Suppressor macrophage (primary cell): ENCODE data around the gene RBM6.
A peak's percentile ranks its signal among the peaks of the same experiment; 100 is the strongest.
"Not testable (repeated sequence)": the region's sequence is repeated elsewhere in the genome, so short reads cannot be mapped to it uniquely, and the experiment has no call there.

ENCODE experiments used
- DNase-seq, 4 experiments: peaks; one replicate each; pipeline ENCODE4 v3.0.0-alpha.2; 2020 to 2022

The RBM6 gene

GRCh38 chr3:49994476-49994875 is 54.5 kb downstream of the RBM6 start:
- no peak for DNase-seq

GRCh38 chr3:49996016-49996415 is 56.1 kb downstream of the RBM6 start:
- no peak for DNase-seq

- DNase-seq = no peak
These were observed 57.9 kb downstream of the RBM6 start for GRCh38 chr3:49997862-49998261.

- DNase-seq = peak in 1 of 4 experiments; percentile 3
These were observed 58.4 kb downstream of the RBM6 start for GRCh38 chr3:49998326-49998725.

GRCh38 chr3:50001511-50001910 is 61.6 kb downstream of the RBM6 start:
- DNase-seq = no peak

GRCh38 chr3:50003216-50003615 is 63.3 kb downstream of the RBM6 start:
- no peak for DNase-seq

GRCh38 chr3:50003824-50004223 is 63.9 kb downstream of the RBM6 start:
- no peak for DNase-seq

- no peak for DNase-seq
These were observed 69.0 kb downstream of the RBM6 start for GRCh38 chr3:50008931-50009330.

- DNase-seq = no peak
These were observed 71.0 kb downstream of the RBM6 start for GRCh38 chr3:50010959-50011358.

- DNase-seq = peak in 1 of 4 experiments; percentile 5
These were observed 76.0 kb downstream of the RBM6 start for GRCh38 chr3:50015918-50016317.

- DNase-seq = no peak
These were observed 88.4 kb downstream of the RBM6 start for GRCh38 chr3:50028346-50028745.

- DNase-seq = not testable (repeated sequence)
These were observed 91.3 kb downstream of the RBM6 start for GRCh38 chr3:50031201-50031600.

GRCh38 chr3:50044976-50045375 is 105.0 kb downstream of the RBM6 start:
- DNase-seq = no peak

GRCh38 chr3:50047426-50047825 is 107.5 kb downstream of the RBM6 start:
- no peak for DNase-seq

GRCh38 chr3:50050361-50050760 is 110.4 kb downstream of the RBM6 start:
- no peak for DNase-seq

- DNase-seq = no peak
These were observed 117.8 kb downstream of the RBM6 start for GRCh38 chr3:50057756-50058155.

- DNase-seq = no peak
These were observed 128.2 kb downstream of the RBM6 start for GRCh38 chr3:50068134-50068533.

GRCh38 chr3:50078091-50078490 is 138.1 kb downstream of the RBM6 start:
- DNase-seq = no peak

GRCh38 chr3:50078622-50079021 is 138.7 kb downstream of the RBM6 start:
- peak in 2 of 4 experiments; percentile 26 to 31 for DNase-seq

- not testable (repeated sequence) for DNase-seq
These were observed 145.0 kb downstream of the RBM6 start for GRCh38 chr3:50084951-50085350.

GRCh38 chr3:50088725-50089608 is 149.0 kb downstream of the RBM6 start, which contains the start of gene RBM5:
TSS of gene RBM5 (plus strand) at chr3:50088919. CDS start at chr3:50090435, 1,516 bp downstream.
- DNase-seq = peak; percentile 92 to 96 (median 96)

- peak in 1 of 4 experiments; percentile 11 for DNase-seq
These were observed 149.6 kb downstream of the RBM6 start for GRCh38 chr3:50089609-50089945.

GRCh38 chr3:50090984-50091383 is 151.0 kb downstream of the RBM6 start:
- DNase-seq = peak in 1 of 4 experiments; percentile 21

GRCh38 chr3:50095352-50095998 is 155.5 kb downstream of the RBM6 start:
- no peak for DNase-seq
